DND-41 (cell line): ENCODE results near the gene COMMD4.
"Not testable (repeated sequence)": the region's sequence is repeated elsewhere in the genome, so short reads cannot be mapped to it uniquely, and the experiment has no call there.

Experiments used
- ATAC-seq: fragments of 200-7000 bp; cut with Tn5 transposase; 3 replicates; pipeline ENCODE4 v1.9.1; 2021; ENCODE audit warnings: low read depth; ENCODE audit not compliant: insufficient read depth
- DNase-seq: peaks from one replicate; pipeline ENCODE4 v3.0.0-alpha.2; 2020
- H2AFZ ChIP-seq: 2 replicates; pipeline ENCODE4 v1.6.0; 2012; ENCODE audit warnings: low read depth, low read length
- H3K27ac ChIP-seq: 2 replicates; pipeline ENCODE4 v1.5.1; 2012; ENCODE audit warnings: low read length, inconsistent platforms
- H3K27me3 ChIP-seq: fragments of 200-600 bp; sonication (generic); 2 replicates; pipeline ENCODE4 v1.6.0; 2012; ENCODE audit warnings: low read length, mild to moderate bottlenecking, inconsistent platforms; ENCODE audit not compliant: insufficient read depth, poor library complexity
- H3K36me3 ChIP-seq: 2 replicates; pipeline ENCODE4 v1.5.1; 2012; ENCODE audit warnings: low read length, inconsistent platforms; ENCODE audit not compliant: insufficient read depth
- H3K4me1 ChIP-seq: 2 replicates; pipeline ENCODE4 v1.5.1; 2012; ENCODE audit warnings: mild to moderate bottlenecking, low read length; ENCODE audit not compliant: insufficient read depth
- H3K4me2 ChIP-seq: 2 replicates; pipeline ENCODE4 v1.6.0; 2012; ENCODE audit warnings: mild to moderate bottlenecking, moderate library complexity, low read length, inconsistent platforms; ENCODE audit not compliant: insufficient read depth
- H3K4me3 ChIP-seq, 2 experiments: fragments of 200-600 bp in 1 of 2; shearing (Covaris generic) in 1 of 2; 2 replicates each; pipeline ENCODE4 v1.5.1; 2012 to 2016; ENCODE audit warnings: inconsistent platforms in 2 of 2, low read length in 2 of 2, mild to moderate bottlenecking in 2 of 2, low read depth in 1 of 2, moderate library complexity in 1 of 2
- H3K79me2 ChIP-seq: 2 replicates; pipeline ENCODE4 v1.6.0; 2012; ENCODE audit warnings: low read length, inconsistent platforms; ENCODE audit not compliant: insufficient read depth
- H3K9ac ChIP-seq: 2 replicates; pipeline ENCODE4 v1.6.0; 2012; ENCODE audit warnings: low read depth, mild to moderate bottlenecking, inconsistent platforms, low read length, moderate library complexity
- H3K9me3 ChIP-seq: 2 replicates; pipeline ENCODE4 v1.5.1; 2012; ENCODE audit warnings: low read length, moderate library complexity, mild to moderate bottlenecking, inconsistent platforms; ENCODE audit not compliant: insufficient read depth, severe bottlenecking
- H4K20me1 ChIP-seq: 2 replicates; pipeline ENCODE4 v1.6.0; 2012; ENCODE audit warnings: low read length; ENCODE audit not compliant: insufficient read depth
- EZH2 ChIP-seq: IDR thresholded peaks from 3 replicates; pipeline ENCODE4 v1.6.1; 2012; ENCODE audit warnings: borderline replicate concordance, low read depth, mild to moderate bottlenecking, moderate library complexity, low read length, inconsistent platforms; ENCODE audit not compliant: severe bottlenecking
- TF ChIP-seq, protein P1 (sequence below): IDR thresholded peaks from 2 replicates; pipeline ENCODE4 v1.5.1; 2012; ENCODE audit warnings: borderline replicate concordance, low read length, moderate library complexity, mild to moderate bottlenecking; ENCODE audit not compliant: poor library complexity, severe bottlenecking; ENCODE audit errors: extremely low read depth

Gene COMMD4

DNA sequence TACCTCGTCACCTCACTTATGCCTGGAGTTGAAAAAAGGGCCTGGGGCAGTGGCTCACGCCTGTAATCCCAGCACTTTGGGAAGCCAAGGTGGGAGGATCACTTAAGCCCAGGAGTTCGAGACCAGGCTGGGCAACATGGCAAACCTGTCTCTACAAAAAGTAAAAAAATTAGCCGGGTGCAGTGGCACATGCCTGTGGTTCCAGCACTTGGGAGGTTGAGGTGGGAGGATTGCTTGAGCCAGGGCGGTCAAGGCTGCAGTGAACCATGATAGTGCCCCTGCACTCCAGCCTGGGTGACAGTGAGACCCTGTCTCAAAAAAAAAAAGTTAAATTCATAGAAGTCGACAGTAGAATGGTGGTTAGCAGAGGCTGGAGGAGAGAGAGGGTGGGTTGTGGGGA lies 6.4 kb downstream of the COMMD4 start:
- Histone ChIP-seq H3K9me3 (no peaks in the 10 kb centered on the region), H3K27me3 (no peaks in the 10 kb centered on the region), H3K9ac (no peak overlapping the region), H3K27ac (no peak overlapping the region), H3K79me2 (no peaks in the 10 kb centered on the region), H3K4me1 (peaks cover 4% of the 10 kb centered on the region; the same call in 1 of the 2 replicates), H4K20me1 (no peaks in the 10 kb centered on the region), H2AFZ (no peak overlapping the region), H3K4me2 (no peak overlapping the region), H3K4me3 (no peak overlapping the region), H3K36me3 (peaks cover 18% of the 10 kb centered on the region)
- DNase-seq (no peak), ATAC-seq (no peak)
- no peak for TF ChIP-seq EZH2
- TF ChIP-seq, protein P1, sequence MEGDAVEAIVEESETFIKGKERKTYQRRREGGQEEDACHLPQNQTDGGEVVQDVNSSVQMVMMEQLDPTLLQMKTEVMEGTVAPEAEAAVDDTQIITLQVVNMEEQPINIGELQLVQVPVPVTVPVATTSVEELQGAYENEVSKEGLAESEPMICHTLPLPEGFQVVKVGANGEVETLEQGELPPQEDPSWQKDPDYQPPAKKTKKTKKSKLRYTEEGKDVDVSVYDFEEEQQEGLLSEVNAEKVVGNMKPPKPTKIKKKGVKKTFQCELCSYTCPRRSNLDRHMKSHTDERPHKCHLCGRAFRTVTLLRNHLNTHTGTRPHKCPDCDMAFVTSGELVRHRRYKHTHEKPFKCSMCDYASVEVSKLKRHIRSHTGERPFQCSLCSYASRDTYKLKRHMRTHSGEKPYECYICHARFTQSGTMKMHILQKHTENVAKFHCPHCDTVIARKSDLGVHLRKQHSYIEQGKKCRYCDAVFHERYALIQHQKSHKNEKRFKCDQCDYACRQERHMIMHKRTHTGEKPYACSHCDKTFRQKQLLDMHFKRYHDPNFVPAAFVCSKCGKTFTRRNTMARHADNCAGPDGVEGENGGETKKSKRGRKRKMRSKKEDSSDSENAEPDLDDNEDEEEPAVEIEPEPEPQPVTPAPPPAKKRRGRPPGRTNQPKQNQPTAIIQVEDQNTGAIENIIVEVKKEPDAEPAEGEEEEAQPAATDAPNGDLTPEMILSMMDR: no peak

DNA sequence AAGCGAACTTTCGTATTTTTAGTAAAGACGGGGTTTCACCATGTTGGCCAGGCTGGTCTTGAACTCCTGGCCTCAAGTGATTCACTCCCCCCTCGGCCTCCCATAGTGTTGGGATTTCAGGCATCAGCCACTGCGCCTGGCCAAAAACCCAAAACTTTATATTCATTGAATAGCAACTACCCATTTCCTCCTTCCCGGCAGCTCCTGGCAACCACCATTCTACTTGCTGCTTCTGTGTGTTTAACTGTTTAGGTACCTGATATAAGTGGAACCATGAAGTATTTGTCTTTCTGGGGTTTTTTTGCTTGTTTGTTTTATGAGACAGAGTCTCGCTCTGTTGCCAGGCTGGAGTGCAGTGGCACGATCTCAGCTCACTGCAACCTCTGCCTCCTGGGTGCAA lies 8.1 kb downstream of the COMMD4 start:
- ATAC-seq, DNase-seq, H3K79me2 ChIP-seq, H3K4me3 ChIP-seq, H3K9ac ChIP-seq, H2AFZ ChIP-seq, H3K27ac ChIP-seq, H3K9me3 ChIP-seq, H3K27me3 ChIP-seq, H3K4me1 ChIP-seq, H4K20me1 ChIP-seq, H3K4me2 ChIP-seq: not testable (repeated sequence)
- H3K36me3 ChIP-seq: peaks cover 22% of the 10 kb centered on the region

DNA sequence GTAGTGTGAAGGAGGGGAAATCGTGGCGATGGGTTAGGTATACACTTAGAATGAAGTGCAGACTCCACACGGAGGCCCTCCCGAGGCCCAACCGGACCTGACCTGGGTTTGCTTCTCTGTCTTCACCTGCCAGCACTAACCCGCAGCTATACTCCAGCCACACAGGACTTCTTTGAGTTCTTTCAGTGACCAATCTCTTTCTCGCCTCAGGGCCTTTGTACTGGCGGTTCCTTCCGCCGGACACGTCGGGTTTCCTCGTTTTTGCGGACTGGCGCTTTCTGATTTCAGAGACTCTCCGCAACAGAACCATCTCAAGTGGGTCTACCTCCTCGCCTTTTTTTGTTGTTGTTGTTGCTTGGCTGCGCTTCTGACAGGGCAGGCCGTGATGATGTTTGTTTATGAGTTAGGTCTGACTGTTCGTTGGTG lies 10.9 kb downstream of the COMMD4 start, which contains the start of gene NEIL1:
Gene NEIL1 (plus strand): TSS at position 244 of the 426 bp plus-strand sequence. CDS start 1,867 bp downstream, outside the sequence.
- Histone ChIP-seq H3K9me3 (peaks cover 11% of the 10 kb centered on the region), H3K36me3 (peaks cover 5% of the 10 kb centered on the region; the same call in 1 of the 2 replicates), H3K4me2 (no peak within 1 kb of the TSS), H4K20me1 (no peaks in the 10 kb centered on the region), H2AFZ (no peak within 1 kb of the TSS), H3K79me2 (no peaks in the 10 kb centered on the region), H3K4me1 (peaks cover 29% of the 10 kb centered on the region), H3K27me3 (no peaks in the 10 kb centered on the region), H3K4me3 (no peak within 1 kb of the TSS), H3K9ac (no peak within 1 kb of the TSS), H3K27ac (no peak within 1 kb of the TSS)
- no peak for TF ChIP-seq EZH2
- TF ChIP-seq, protein P1: no peak
- ATAC-seq (no peak), DNase-seq (no peak)

DNA sequence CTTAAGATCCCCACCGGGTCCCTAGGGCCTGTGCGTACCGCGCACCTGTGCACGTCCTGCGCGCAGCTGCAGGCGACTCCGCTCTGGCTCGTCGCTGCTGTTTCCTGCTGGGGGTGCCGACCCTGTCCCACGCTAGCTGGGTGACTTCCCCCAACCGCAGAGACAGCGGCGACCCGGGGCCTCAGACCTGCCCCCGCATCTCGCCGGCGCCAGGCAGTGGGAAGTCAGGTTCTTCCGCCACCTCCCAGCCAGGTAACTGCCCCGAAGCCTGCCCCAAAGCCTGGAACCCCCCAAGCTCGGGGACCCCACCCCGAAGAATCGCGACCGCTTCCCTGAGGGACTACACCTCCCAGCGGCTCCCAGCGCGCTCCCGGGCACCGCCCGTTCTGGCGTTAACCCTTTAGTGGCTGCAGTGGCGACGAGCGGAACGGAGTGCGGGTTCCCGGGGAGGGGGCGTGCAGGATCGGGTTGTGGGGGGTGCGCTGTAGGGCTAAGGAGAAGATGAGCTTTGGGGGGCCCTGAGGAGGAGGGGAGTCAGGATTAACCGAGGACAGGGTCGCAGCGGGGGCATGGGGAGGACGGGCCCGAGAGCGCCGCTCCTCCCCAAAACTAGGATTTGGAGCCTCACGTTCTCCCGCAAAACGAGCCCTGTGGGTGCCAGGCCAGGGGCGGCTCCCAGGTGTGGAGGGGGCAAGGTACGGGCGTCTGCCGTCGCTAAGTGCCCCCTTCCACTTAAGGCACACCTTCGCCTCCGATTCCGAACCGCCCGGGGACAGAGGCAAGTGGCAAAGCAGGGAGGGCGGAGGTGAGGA lies 11.6 kb downstream of the COMMD4 start:
- Histone ChIP-seq H3K9ac (no peak overlapping the region), H3K4me3 (no peak overlapping the region), H3K27ac (no peak overlapping the region), H4K20me1 (no peaks in the 10 kb centered on the region), H2AFZ (no peak overlapping the region), H3K9me3 (peaks cover 11% of the 10 kb centered on the region), H3K4me2 (no peak overlapping the region), H3K79me2 (no peaks in the 10 kb centered on the region), H3K4me1 (peaks cover 29% of the 10 kb centered on the region), H3K27me3 (no peaks in the 10 kb centered on the region), H3K36me3 (peaks cover 5% of the 10 kb centered on the region; the same call in 1 of the 2 replicates)
- DNase-seq (no peak), ATAC-seq (no peak)
- TF ChIP-seq, protein P1: no peak
- no peak for TF ChIP-seq EZH2
